Measurements from ENCODE around the gene CEP192. TPM values are rescaled to one million over a fixed set of nuclear protein-coding genes. Genes with fewer than 3 reads are reported as not detected.

The CEP192 gene
- 10 to 100 TPM; 16.9 to 28.6 (median 20.0) TPM for total RNA-seq

DNA sequence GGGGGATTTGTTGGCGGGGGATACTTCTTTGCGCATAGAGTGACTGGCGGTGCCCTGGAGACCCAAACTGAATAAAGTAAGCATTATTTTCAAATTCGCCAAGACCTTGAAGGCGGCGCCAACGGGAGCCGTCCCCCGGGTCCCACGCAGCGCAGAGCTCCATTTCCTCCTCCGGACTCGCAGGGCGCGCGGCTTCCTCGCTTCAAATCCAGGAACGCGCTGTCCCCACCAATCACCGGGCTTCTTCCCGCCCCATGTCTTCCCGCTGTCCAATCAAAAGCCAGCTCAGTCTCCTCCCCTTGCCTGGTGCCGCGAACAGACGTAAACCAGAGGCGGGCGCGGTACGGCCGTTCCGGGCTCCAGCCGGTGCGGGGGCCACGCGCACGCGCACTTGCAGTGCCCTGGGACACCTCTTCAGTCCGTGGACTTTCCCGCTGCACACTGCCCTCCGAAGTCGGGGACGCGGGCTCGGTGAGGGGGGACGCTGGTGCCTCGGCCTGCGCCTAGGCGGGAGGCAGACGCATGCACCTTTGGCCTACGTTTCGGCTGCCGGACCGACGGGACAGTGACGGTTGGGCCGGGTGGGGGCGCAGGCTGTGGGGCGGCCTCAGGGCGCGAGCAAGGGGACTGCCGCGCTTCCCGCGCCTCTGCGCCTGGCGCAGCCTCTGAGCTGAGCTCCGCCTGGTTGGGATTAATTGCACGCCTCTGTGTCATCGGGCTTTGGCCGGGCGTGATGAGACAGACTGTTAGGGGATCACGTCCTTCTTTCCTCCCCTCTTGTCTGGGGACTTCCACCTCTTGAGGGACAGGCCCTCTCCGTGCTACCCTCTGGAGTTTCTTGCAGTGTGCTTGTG is at the start of gene CEP192:
Gene CEP192 (plus strand): TSS at position 396 of the 854 bp plus-strand sequence. CDS start 8,063 bp downstream, outside the sequence.
- TF ChIP-seq EP300 (IDR thresholded peaks at IDR 0.05) (no peak), POLR2A (IDR thresholded peaks at IDR 0.05) (peak; percentile 63 to 70), POLR2AphosphoS5 (IDR thresholded peaks at IDR 0.05) (peak; percentile 59)
- TF ChIP-seq, protein P1, sequence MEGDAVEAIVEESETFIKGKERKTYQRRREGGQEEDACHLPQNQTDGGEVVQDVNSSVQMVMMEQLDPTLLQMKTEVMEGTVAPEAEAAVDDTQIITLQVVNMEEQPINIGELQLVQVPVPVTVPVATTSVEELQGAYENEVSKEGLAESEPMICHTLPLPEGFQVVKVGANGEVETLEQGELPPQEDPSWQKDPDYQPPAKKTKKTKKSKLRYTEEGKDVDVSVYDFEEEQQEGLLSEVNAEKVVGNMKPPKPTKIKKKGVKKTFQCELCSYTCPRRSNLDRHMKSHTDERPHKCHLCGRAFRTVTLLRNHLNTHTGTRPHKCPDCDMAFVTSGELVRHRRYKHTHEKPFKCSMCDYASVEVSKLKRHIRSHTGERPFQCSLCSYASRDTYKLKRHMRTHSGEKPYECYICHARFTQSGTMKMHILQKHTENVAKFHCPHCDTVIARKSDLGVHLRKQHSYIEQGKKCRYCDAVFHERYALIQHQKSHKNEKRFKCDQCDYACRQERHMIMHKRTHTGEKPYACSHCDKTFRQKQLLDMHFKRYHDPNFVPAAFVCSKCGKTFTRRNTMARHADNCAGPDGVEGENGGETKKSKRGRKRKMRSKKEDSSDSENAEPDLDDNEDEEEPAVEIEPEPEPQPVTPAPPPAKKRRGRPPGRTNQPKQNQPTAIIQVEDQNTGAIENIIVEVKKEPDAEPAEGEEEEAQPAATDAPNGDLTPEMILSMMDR (IDR thresholded peaks at IDR 0.05), result peak in 2 of 4 experiments; percentile 25 to 36
- peaks cover 0 to 7% of the 10 kb centered on the region in 2 donors for H3K36me3 ChIP-seq
- peak; percentile 100 for ATAC-seq
- peak within 1 kb of the TSS; percentile 51 to 92 for H3K4me3 ChIP-seq
- peak within 1 kb of the TSS; percentile 31 to 92 (median 92) for H3K27ac ChIP-seq
- no peaks in the 10 kb centered on the region for H3K9me3 ChIP-seq
- WGBS, 2 donors (ENCODE audit: low coverage in 1 of 2), result 0% methylated on average over 6 to 10 of the region's 73 CpGs
- H3K27me3 ChIP-seq, result no peaks in the 10 kb centered on the region
- H3K4me1 ChIP-seq, result peaks cover 7 to 34% (median 10%) of the 10 kb centered on the region in 3 donors

- no peak for ATAC-seq
- TF ChIP-seq POLR2A (IDR thresholded peaks at IDR 0.05), result no peak
- TF ChIP-seq POLR2AphosphoS5 (IDR thresholded peaks at IDR 0.05), result no peak
- TF ChIP-seq, protein P1 (IDR thresholded peaks at IDR 0.05), result no peak
- no peak for TF ChIP-seq EP300 (IDR thresholded peaks at IDR 0.05)
- Histone ChIP-seq H3K4me3 (no peak overlapping the region), H3K36me3 (no peaks in the 10 kb centered on the region), H3K9me3 (no peaks in the 10 kb centered on the region), H3K27ac (no peak overlapping the region), H3K4me1 (peaks cover 0 to 12% (median 0%) of the 10 kb centered on the region in 3 donors), H3K27me3 (no peaks in the 10 kb centered on the region)
- WGBS, 2 donors (ENCODE audit: low coverage in 1 of 2), result 50 to 62% methylated on average over 2 to 4 of the region's 4 CpGs
Measured at GRCh38 chr18:12943215-12943614, 47.9 kb upstream of the CEP192 start.

DNA sequence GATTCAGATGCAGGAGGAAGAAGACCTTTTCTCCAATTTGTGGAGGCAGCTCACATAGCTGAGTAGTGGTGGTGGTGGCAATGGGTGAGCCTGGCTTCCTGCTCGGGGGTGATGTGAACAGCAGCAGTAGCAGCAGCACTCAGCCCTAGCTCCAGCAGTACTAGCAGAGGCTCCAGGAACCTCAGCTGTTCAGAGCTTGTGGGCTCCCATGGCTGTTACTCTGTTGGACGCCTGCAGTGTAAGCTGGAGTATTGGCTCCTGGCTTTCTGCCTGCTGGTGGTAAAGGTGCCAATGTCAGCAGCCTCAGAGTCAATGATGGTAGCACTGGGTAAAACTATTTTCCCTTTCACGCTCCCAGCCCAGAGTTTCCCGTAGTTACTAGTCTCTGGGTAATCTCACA is 46.5 kb upstream of the CEP192 start:
- H3K36me3 ChIP-seq, result no peaks in the 10 kb centered on the region
- ATAC-seq, result no peak
- H3K4me3 ChIP-seq, result no peak overlapping the region
- no peak overlapping the region for H3K27ac ChIP-seq
- 20 to 38% methylated on average over 2 to 4 of the region's 4 CpGs for WGBS, 2 donors (ENCODE audit: low coverage in 1 of 2)
- TF ChIP-seq, protein P1 (IDR thresholded peaks at IDR 0.05), result no peak
- TF ChIP-seq EP300 (IDR thresholded peaks at IDR 0.05) (no peak), POLR2A (IDR thresholded peaks at IDR 0.05) (no peak), POLR2AphosphoS5 (IDR thresholded peaks at IDR 0.05) (no peak)
- peaks cover 0 to 24% (median 3%) of the 10 kb centered on the region in 3 donors for H3K4me1 ChIP-seq
- no peaks in the 10 kb centered on the region for H3K9me3 ChIP-seq
- H3K27me3 ChIP-seq, result no peaks in the 10 kb centered on the region

DNA sequence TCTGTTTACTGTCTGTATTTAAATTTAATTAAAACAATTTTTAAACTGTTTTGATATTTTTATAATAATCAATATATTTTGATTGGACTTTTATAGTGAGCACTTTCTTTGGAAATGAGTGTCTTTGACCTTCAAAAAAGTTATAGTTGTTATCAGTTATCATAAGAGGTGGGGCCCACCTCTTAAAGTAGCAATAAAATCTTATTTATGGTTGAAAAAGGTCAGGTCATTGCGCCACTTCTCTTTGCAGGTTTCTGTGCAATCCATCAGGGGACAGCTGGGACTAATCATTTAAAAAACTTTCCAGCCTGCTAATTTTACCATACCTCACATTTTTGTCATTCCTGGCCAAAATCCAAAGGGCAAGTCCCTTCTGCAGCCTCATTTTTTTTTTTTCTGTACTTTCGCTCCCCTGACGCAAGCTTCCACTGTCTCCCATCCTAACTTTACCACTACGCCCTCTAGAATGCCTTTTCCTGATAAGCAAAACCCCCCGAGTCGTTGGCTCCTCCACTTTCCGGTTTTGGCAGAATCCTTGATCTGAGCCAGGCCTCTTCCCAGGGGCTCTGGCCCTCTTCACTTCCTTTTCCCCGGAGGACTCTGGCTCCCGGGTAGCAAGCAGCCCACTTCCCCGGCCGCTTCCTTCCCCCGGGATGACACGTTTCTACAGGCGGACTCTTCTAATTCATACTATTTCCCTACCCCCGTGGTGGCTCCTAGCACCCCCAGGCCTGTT is 44.4 kb upstream of the CEP192 start:
- 4 to 7% methylated on average over 15 of the region's 15 CpGs for WGBS, 2 donors (ENCODE audit: low coverage in 1 of 2)

More for the DNA sequence above, 44.4 kb upstream of the CEP192 start:
- no peak for ATAC-seq
- Histone ChIP-seq H3K27me3 (no peaks in the 10 kb centered on the region), H3K4me1 (peaks cover 0 to 40% (median 3%) of the 10 kb centered on the region in 3 donors), H3K27ac (peak overlapping the region; percentile 91 to 99 (median 96)), H3K4me3 (peak overlapping the region; percentile 59 to 74), H3K36me3 (no peaks in the 10 kb centered on the region), H3K9me3 (no peaks in the 10 kb centered on the region)
- TF ChIP-seq POLR2A (IDR thresholded peaks at IDR 0.05), result no peak
- TF ChIP-seq, protein P1 (IDR thresholded peaks at IDR 0.05), result peak in 2 of 4 experiments; percentile 3 to 28
